Measurements from ENCODE around the gene APCDD1L. TPM values are rescaled to one million over a fixed set of nuclear protein-coding genes. Genes with fewer than 3 reads are reported as not detected.

Gene APCDD1L
- total and polyA plus RNA-seq, 9 donors, result 2.1 to 8.8 (median 5.1) TPM

DNA sequence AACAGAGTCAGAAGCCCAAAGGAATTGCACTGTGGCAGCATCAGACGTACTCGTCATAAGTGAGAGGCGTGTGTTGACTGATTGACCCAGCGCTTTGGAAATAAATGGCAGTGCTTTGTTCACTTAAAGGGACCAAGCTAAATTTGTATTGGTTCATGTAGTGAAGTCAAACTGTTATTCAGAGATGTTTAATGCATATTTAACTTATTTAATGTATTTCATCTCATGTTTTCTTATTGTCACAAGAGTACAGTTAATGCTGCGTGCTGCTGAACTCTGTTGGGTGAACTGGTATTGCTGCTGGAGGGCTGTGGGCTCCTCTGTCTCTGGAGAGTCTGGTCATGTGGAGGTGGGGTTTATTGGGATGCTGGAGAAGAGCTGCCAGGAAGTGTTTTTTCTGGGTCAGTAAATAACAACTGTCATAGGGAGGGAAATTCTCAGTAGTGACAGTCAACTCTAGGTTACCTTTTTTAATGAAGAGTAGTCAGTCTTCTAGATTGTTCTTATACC, 70.4 kb downstream of the APCDD1L start:
- Histone ChIP-seq H3K4me3 (ENCODE audit: low read length) (no peak overlapping the region), H3K4me1 (ENCODE audit: control insufficient read depth, insufficient read depth, low read length) (peaks cover 10% of the 10 kb centered on the region), H3K36me3 (ENCODE audit: control insufficient read depth, insufficient read depth, low read length) (peaks cover 51% of the 10 kb centered on the region), H3K27ac (ENCODE audit: low read length) (no peak overlapping the region), H3K9me3 (replicated peaks; ENCODE audit: control insufficient read depth, low read depth, low read length) (no peaks in the 10 kb centered on the region), H3K27me3 (ENCODE audit: control insufficient read depth, insufficient read depth, low read length) (no peaks in the 10 kb centered on the region)
- no peak for DNase-seq
- WGBS (ENCODE audit: insufficient coverage), result 56% methylated on average over 3 of the region's 5 CpGs

DNA sequence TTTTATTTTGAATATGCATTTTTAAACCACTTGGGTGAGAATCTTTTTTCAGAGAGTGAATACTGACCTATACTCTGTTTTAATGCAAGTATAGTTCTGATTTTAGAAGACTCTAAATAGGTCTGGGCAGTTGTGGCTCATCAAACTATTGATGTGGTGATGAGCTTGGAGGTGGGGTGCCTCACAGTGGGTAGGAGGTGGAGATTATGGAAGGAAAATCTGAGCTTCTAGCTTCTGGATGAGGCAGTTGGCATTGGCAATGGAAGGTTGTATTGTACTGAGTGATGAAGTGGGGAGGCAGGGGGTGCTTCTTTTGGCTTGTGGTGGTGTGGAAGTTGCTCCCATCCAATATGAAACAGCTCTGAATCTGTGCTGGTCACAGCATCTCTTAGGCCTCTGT, 73.5 kb downstream of the APCDD1L start:
- Histone ChIP-seq H3K9me3 (replicated peaks; ENCODE audit: control insufficient read depth, low read depth, low read length) (no peaks in the 10 kb centered on the region), H3K4me1 (ENCODE audit: control insufficient read depth, insufficient read depth, low read length) (peaks cover 7% of the 10 kb centered on the region), H3K36me3 (ENCODE audit: control insufficient read depth, insufficient read depth, low read length) (peaks cover 42% of the 10 kb centered on the region), H3K27ac (ENCODE audit: low read length) (no peak overlapping the region), H3K4me3 (ENCODE audit: low read length) (no peak overlapping the region), H3K27me3 (ENCODE audit: control insufficient read depth, insufficient read depth, low read length) (no peaks in the 10 kb centered on the region)
- DNase-seq, result no peak

DNA sequence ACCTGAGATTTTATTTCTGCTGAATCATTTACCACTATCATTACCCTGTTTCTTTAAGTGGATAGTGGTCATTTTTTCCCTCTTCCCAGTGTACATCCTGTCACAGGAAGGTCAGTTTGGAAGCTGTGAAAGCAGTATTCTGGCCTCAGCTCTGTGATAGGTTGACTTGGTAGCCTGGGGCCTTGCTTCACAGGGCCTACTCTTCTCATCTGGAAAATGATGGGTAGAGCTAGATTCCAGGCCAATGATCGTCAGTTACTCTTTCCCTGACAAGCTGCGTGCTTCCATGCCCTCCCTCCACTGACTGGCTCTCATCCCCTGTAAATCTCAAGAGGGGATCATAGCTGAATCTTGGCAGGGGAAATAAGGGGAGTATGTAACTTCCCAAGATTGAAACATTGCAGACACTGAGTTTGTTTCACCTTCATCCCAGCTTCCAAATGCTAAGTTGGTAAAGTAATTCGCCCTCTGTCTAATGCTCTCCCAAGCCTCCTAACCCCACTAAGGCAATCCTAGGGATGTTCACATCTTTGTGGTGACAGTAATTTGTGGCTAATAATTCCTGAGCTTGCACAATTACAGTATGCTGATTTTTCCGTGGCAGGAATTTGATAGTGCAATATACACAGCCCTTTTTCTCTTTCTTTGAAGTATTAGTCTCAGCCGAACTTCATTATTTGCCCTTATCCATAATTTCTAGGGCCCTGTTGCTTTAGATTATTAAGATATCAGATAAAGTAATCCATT, 75.0 kb downstream of the APCDD1L start:
- Histone ChIP-seq H3K27ac (ENCODE audit: low read length) (no peak overlapping the region), H3K36me3 (ENCODE audit: control insufficient read depth, insufficient read depth, low read length) (peaks cover 29% of the 10 kb centered on the region), H3K4me3 (ENCODE audit: low read length) (no peak overlapping the region), H3K4me1 (ENCODE audit: control insufficient read depth, insufficient read depth, low read length) (peaks cover 7% of the 10 kb centered on the region), H3K9me3 (replicated peaks; ENCODE audit: control insufficient read depth, low read depth, low read length) (no peaks in the 10 kb centered on the region), H3K27me3 (ENCODE audit: control insufficient read depth, insufficient read depth, low read length) (no peaks in the 10 kb centered on the region)
- peak; percentile 67 for DNase-seq
- 20% methylated on average over 1 of the region's 5 CpGs for WGBS (ENCODE audit: insufficient coverage)

DNA sequence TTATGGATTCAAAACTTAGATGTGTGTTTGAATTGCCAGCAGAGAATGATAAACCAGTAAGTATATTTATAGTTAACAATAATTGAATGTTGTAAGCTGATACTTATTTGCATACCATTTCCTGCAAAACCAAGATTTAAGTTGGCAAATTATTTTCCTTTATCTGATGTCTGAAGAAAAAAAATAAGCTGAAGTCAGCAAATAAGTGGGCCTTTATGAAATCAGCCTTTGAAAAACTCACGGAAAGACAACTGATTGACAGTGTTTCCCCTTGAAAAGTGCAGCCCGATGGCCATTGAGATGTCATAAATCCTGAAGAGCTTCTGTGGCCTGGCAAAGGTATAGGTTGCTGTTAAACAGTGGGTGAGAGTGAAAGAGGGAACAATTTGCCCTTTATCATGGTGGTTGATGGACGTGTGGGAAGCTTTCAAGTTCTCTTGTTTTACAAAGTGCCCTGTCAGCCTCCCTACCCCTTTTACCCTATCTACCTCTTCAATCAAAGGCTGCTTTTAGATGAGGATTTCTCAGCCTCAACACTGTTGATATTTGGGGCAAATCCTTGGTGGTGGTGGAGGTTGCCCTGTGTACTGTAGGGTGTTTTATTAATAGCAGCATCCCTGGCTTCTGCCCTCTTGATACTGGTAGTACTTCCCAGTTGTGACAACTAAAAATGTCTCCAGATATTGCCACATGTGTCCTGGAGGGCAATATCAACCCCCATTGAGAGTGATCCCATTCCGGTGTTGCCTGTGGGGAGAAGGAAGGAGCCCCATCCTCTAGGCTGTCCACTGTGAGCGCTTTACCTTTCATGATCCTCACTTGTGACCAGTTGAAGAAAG, 76.0 kb downstream of the APCDD1L start:
- Histone ChIP-seq H3K4me3 (ENCODE audit: low read length) (no peak overlapping the region), H3K9me3 (replicated peaks; ENCODE audit: control insufficient read depth, low read depth, low read length) (no peaks in the 10 kb centered on the region), H3K36me3 (ENCODE audit: control insufficient read depth, insufficient read depth, low read length) (peaks cover 21% of the 10 kb centered on the region), H3K27ac (ENCODE audit: low read length) (no peak overlapping the region), H3K27me3 (ENCODE audit: control insufficient read depth, insufficient read depth, low read length) (no peaks in the 10 kb centered on the region), H3K4me1 (ENCODE audit: control insufficient read depth, insufficient read depth, low read length) (peaks cover 7% of the 10 kb centered on the region)
- no peak for DNase-seq
- 45% methylated on average over 2 of the region's 5 CpGs for whole genome bisulfite sequencing (ENCODE audit: insufficient coverage)

DNA sequence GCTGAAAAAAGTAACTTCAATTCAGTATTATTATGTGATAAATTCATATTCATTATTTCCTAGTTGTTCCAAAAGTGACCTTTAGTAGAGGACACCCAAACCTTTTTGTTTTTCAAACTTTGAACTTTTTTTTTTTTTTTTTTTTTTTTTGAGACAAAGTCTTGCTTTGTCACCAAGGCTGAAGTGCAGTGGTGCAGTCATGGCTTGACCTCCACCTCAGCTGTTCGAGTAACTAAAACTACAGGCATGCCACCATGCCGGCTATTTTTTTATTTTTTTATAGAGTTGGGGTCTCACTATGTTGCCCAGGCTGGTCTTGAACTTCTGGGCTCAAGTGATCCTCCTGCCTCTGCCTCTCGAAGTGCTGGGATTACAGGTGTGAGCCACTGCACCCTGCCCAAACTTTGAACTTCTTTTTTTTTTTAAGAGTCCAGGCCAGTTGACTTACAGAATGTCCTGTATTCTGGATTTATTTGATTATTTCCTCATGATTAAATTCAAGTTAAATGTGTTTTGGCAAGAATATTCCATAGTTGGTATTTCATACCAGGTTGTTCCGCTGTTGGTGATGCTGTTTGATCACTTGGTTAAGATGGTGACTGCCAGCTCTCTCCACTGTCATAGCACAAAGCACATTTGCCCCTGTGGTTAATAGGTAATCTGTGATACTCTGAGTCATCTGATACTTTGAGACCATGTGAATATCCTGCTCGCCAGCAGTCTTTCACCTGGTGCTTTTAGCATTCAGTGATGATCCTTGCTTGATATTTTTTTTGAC, 78.1 kb downstream of the APCDD1L start:
- DNase-seq, result no peak
- whole genome bisulfite sequencing (ENCODE audit: insufficient coverage), result 100% methylated on average over 2 of the region's 5 CpGs
- Histone ChIP-seq H3K27ac (ENCODE audit: low read length) (no peak overlapping the region), H3K4me3 (ENCODE audit: low read length) (no peak overlapping the region), H3K27me3 (ENCODE audit: control insufficient read depth, insufficient read depth, low read length) (no peaks in the 10 kb centered on the region), H3K9me3 (replicated peaks; ENCODE audit: control insufficient read depth, low read depth, low read length) (no peaks in the 10 kb centered on the region), H3K4me1 (ENCODE audit: control insufficient read depth, insufficient read depth, low read length) (peaks cover 9% of the 10 kb centered on the region), H3K36me3 (ENCODE audit: control insufficient read depth, insufficient read depth, low read length) (peaks cover 13% of the 10 kb centered on the region)

DNA sequence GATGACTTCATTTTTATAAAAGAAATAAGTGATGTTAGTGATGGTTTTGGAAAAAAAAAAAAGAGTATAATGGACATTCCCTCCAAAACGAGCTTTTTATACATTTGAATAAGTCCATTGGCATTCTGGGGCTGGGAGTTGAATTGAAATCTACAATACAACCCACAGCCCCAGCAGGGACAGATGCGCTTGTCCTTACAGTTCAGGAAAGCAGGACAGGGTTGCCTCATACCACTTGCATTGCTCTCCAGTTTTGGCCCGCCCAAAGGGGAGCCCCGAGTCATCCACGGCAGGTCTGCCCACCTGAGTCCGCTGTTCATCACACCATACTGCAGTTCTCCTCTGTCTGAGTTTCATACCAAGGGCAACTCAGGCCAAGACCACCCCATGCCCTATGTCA, 80.0 kb downstream of the APCDD1L start:
- peaks cover 13% of the 10 kb centered on the region for H3K36me3 ChIP-seq (ENCODE audit: control insufficient read depth, insufficient read depth, low read length)
- H3K4me1 ChIP-seq (ENCODE audit: control insufficient read depth, insufficient read depth, low read length), result peaks cover 11% of the 10 kb centered on the region
- 92% methylated on average over 2 of the region's 6 CpGs for WGBS (ENCODE audit: insufficient coverage)
- H3K4me3 ChIP-seq (ENCODE audit: low read length), result no peak overlapping the region
- H3K27ac ChIP-seq (ENCODE audit: low read length), result no peak overlapping the region
- no peaks in the 10 kb centered on the region for H3K27me3 ChIP-seq (ENCODE audit: control insufficient read depth, insufficient read depth, low read length)
- DNase-seq, result no peak
- H3K9me3 ChIP-seq (replicated peaks; ENCODE audit: control insufficient read depth, low read depth, low read length), result no peaks in the 10 kb centered on the region

DNA sequence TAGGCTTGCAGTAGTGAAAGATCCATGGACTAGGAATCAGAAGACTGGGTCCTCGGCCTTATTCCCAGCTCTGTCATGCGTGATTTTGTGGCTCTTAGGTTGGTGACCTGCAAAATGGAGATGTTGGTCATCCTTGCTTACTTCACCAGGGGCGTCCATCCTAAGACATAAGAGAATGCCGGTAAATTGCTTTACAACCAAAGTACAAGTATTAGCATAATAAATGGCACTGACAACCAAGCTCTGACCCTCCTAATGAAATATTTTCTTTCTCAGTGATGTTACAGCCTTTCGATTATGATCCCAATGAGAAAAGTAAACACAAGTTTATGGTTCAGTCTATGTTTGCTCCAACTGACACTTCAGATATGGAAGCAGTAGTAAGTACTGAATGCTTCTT, 80.9 kb downstream of the APCDD1L start:
- Histone ChIP-seq H3K36me3 (ENCODE audit: control insufficient read depth, insufficient read depth, low read length) (peaks cover 15% of the 10 kb centered on the region), H3K4me3 (ENCODE audit: low read length) (no peak overlapping the region), H3K9me3 (replicated peaks; ENCODE audit: control insufficient read depth, low read depth, low read length) (no peaks in the 10 kb centered on the region), H3K27me3 (ENCODE audit: control insufficient read depth, insufficient read depth, low read length) (no peaks in the 10 kb centered on the region), H3K4me1 (ENCODE audit: control insufficient read depth, insufficient read depth, low read length) (peaks cover 7% of the 10 kb centered on the region), H3K27ac (ENCODE audit: low read length) (no peak overlapping the region)
- 80% methylated on average over 1 of the region's 5 CpGs for WGBS (ENCODE audit: insufficient coverage)
- DNase-seq, result no peak

DNA sequence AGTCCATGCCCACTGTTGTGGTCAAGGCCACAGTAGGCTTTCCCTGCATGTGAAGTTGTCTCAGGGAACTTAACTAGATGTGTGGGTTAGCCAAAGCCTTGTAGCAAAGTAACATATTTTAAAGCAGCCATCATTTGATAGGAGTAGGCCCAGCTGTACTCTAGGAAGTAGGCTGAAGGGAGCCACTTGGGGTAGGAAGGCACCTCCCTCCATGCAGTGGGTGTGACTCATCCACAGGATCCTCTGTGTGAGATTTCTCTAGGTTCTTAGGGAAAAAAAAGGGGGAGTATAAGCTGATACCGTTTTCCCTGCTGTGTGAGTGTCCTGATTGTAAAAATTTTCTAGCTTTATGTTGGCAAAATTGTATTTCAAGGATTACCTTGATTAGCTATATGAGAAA, 81.4 kb downstream of the APCDD1L start:
- peaks cover 19% of the 10 kb centered on the region for H3K36me3 ChIP-seq (ENCODE audit: control insufficient read depth, insufficient read depth, low read length)
- peaks cover 6% of the 10 kb centered on the region for H3K4me1 ChIP-seq (ENCODE audit: control insufficient read depth, insufficient read depth, low read length)
- WGBS (ENCODE audit: insufficient coverage), result no CpG with 5 or more reads among the region's 1 CpG
- peaks cover 1% of the 10 kb centered on the region for H3K9me3 ChIP-seq (replicated peaks; ENCODE audit: control insufficient read depth, low read depth, low read length)
- H3K27ac ChIP-seq (ENCODE audit: low read length), result no peak overlapping the region
- H3K4me3 ChIP-seq (ENCODE audit: low read length), result no peak overlapping the region
- DNase-seq, result no peak
- no peaks in the 10 kb centered on the region for H3K27me3 ChIP-seq (ENCODE audit: control insufficient read depth, insufficient read depth, low read length)

DNA sequence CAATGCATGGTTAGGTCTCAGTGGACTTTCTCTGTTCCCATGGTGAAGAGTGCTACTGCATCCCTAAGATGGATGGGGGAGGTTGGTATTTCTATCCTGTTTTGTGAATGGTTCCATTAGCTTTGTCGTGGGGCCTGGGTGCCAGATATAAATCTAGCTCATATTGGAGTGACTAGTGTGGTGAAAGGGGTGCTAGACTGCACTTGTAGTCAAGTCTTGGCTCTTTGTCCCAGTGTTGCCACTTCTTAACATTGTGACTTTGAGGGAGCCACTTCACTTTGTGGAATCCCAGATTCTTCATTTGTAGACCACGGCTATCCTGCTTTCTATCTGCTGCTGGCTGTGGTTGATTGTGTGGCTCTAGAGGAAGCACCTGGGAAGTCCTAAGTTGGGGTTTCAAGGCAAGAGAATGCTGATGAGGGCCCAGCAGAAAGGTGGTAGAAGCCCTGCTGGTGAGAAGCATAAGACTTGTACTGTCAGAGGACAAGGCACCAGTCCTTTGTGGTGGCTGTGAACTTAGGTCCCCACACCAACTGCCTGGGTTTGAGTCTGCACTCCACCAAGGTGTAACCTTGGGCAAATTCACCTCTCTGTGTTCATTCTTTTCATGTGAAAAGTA, 82.1 kb downstream of the APCDD1L start:
- WGBS (ENCODE audit: insufficient coverage), result 96% methylated on average over 2 of the region's 2 CpGs
- no peaks in the 10 kb centered on the region for H3K27me3 ChIP-seq (ENCODE audit: control insufficient read depth, insufficient read depth, low read length)
- no peak overlapping the region for H3K4me3 ChIP-seq (ENCODE audit: low read length)
- peaks cover 6% of the 10 kb centered on the region for H3K4me1 ChIP-seq (ENCODE audit: control insufficient read depth, insufficient read depth, low read length)
- H3K9me3 ChIP-seq (replicated peaks; ENCODE audit: control insufficient read depth, low read depth, low read length), result peaks cover 5% of the 10 kb centered on the region
- no peak overlapping the region for H3K27ac ChIP-seq (ENCODE audit: low read length)
- H3K36me3 ChIP-seq (ENCODE audit: control insufficient read depth, insufficient read depth, low read length), result peaks cover 18% of the 10 kb centered on the region
- no peak for DNase-seq

All from muscle of leg (tissue), 11 donors.